Measurements from ENCODE around the gene LAMB1.

DNA sequence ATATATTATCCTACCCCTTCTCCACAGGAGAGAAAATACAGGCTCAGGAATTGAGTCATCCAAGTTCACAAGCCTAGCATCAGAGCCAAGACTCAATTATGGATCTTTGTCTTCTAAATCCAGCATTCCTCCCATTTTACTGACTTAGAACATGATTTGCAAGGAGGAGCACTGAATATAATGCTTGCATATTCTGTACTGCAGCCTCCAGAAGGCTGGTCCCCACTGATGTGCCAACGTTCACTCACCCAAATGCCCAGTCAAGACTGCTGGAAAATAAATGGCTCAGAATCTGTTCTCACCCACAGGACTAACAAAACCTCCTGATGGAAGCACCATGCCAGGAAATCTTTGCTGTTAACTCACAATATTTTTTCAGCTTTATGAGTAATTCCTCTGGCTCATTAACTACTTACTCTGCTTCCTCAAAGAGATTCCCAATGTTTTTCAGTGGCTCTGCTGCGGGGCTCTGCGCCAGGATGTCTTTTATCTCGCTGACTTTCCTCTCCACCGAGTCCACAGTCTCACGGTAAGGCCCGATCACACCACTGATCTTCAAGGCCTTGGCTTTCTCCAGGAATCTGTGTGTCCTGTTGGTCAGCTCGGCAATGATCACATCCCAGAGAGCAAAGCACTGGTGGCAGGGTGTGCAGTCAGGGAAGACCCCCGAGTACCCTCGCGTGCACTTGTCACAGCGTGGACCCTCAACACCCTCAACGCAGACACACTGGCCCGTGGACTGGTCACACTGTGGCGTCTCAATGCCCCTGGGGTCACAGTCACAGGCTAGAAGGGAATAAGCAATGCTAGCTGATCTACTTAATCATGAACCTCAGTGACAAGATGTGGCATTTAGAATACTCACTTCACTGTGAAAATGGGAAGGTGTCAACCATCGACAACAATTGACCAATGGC lies 63.1 kb downstream of the LAMB1 start:
- TF ChIP-seq, protein P1, sequence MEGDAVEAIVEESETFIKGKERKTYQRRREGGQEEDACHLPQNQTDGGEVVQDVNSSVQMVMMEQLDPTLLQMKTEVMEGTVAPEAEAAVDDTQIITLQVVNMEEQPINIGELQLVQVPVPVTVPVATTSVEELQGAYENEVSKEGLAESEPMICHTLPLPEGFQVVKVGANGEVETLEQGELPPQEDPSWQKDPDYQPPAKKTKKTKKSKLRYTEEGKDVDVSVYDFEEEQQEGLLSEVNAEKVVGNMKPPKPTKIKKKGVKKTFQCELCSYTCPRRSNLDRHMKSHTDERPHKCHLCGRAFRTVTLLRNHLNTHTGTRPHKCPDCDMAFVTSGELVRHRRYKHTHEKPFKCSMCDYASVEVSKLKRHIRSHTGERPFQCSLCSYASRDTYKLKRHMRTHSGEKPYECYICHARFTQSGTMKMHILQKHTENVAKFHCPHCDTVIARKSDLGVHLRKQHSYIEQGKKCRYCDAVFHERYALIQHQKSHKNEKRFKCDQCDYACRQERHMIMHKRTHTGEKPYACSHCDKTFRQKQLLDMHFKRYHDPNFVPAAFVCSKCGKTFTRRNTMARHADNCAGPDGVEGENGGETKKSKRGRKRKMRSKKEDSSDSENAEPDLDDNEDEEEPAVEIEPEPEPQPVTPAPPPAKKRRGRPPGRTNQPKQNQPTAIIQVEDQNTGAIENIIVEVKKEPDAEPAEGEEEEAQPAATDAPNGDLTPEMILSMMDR (IDR thresholded peaks at IDR 0.05), result no peak
- no peak for TF ChIP-seq POLR2A (IDR thresholded peaks at IDR 0.05)
